A549 treated with DMSO at 1 μM for 4 hours (cell line): ENCODE results near the gene TM9SF4. TPM values are rescaled to one million over a fixed set of nuclear protein-coding genes. Genes with fewer than 3 reads are reported as not detected.

Experiments
- total RNA-seq: library from RNA; stranded (reverse); fragments of 200-300 nt; extraction: Qiagen RNA extraction; gene quantifications from 5 replicates; pipeline ENCODE4 v1.2.3, GENCODE V29; 2022; ENCODE audit warnings: low read depth

Gene TM9SF4, protein sequence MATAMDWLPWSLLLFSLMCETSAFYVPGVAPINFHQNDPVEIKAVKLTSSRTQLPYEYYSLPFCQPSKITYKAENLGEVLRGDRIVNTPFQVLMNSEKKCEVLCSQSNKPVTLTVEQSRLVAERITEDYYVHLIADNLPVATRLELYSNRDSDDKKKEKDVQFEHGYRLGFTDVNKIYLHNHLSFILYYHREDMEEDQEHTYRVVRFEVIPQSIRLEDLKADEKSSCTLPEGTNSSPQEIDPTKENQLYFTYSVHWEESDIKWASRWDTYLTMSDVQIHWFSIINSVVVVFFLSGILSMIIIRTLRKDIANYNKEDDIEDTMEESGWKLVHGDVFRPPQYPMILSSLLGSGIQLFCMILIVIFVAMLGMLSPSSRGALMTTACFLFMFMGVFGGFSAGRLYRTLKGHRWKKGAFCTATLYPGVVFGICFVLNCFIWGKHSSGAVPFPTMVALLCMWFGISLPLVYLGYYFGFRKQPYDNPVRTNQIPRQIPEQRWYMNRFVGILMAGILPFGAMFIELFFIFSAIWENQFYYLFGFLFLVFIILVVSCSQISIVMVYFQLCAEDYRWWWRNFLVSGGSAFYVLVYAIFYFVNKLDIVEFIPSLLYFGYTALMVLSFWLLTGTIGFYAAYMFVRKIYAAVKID
- total RNA-seq, result 38.0 to 42.1 TPM (median 40.2 TPM) in 5 replicates

DNA sequence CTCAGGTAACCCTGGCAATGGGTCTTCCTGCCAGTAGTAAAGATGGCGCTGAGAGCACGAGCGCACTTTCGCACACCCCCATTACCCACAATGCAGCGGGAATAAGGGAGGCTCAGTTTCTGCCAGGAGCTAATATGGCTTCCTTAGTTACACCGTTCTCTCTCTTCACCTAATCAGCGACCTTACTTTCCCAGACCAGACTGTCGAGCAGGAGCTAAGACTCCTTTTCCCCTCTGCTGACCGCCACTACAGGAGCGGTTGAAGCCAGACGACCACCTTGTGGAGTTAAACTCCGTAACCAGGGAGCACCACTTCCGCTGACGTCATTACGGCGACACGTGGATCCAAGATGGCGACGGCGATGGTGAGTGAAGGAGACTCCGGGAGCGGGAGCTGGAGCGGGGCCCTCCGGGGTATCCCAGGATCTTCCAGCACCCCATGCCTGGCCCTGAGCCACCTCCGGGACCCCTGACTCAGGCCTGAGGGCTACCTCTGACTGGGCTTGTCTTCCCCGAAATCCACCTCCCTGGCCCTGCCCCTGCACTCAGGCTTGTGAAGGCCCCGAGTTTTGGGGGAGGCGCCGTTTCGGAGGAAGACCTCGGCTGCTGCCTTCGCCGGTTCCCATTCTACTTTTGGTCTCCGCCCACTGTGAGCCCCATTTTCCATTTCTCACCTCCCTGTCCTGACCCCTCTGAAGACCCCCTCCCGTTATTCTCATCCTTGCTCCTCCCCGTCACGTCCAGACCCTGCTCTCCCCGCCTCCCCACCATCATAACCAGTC is at the start of gene TM9SF4:
TSS of gene TM9SF4 (plus strand) at position 323 of the 781 bp plus-strand sequence. CDS start at position 350, 27 bp downstream.

DNA sequence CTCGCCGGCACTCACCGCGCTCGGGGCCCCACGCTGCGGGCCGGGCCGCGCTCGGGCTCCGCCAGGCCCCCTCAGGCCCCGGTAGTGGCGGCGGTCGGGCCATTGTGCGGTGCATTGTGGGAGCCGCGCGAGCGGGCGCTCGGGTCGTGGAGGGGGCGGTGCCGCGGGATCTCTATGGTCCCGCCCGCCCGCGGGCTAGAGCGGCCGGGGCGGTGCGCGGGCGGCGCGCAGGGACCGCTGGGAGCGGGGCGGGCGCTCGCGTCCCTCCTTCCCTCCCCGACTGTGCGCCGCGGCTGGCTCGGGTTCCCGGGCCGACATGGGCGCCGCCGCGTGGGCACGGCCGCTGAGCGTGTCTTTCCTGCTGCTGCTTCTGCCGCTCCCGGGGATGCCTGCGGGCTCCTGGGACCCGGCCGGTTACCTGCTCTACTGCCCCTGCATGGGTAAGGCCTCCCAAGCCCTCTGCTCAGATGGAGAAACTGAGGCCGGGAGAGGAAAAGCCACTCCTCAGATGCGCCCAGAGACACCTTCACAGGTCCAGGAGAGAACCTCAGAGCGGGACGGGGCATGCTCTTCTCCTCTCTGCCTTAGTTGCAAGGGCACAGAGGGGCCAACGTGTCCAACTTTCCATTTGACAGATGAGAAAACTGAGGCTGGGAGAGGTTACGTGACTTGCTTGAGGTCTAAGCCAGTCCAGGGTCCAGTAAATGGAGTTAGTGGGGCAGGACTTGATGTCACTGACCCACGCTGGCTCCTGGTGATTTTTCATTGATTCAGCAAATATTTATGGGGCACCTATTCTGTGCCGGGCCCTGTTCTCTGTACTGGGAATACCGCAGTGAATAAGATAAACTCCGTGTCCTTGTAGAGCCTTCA is 98.3 kb downstream of the TM9SF4 start, which contains the start of the genes PLAGL2 and POFUT1:
TSS of gene PLAGL2 (minus strand) at position 118 of the 873 bp plus-strand sequence. CDS start 5,565 bp downstream, outside the sequence.
TSS of gene POFUT1 (plus strand) at position 255 of the 873 bp plus-strand sequence. CDS start at position 317, 62 bp downstream.

Other genes starting within 250 kb of the TM9SF4 start
- 0.61 to 1.5 TPM (median 0.91 TPM) in 5 replicates for gene DUSP15, start 239.2 kb upstream of the TM9SF4 start, total RNA-seq
- 0.07 to 0.11 TPM (median 0.09 TPM) in 3 of 5 replicates, not detected in the others for gene TTLL9, start 239.1 kb upstream of the TM9SF4 start, total RNA-seq
- 32.1 to 38.7 TPM (median 36.1 TPM) in 5 replicates for gene PDRG1, start 157.7 kb upstream of the TM9SF4 start, total RNA-seq
- gene XKR7, start 141.6 kb upstream of the TM9SF4 start, total RNA-seq, result 0.01 to 0.04 TPM (median 0.02 TPM) in 5 replicates
- gene CCM2L, start 99.3 kb upstream of the TM9SF4 start, total RNA-seq, result 0.28 to 0.78 TPM (median 0.62 TPM) in 5 replicates
- gene HCK, start 57.5 kb upstream of the TM9SF4 start, total RNA-seq, result 0.03 to 0.11 TPM (median 0.09 TPM) in 3 of 5 replicates, not detected in the others
- gene PLAGL2, start 98.0 kb downstream of the TM9SF4 start, total RNA-seq, result 13.4 to 14.3 TPM (median 13.6 TPM) in 5 replicates
- gene POFUT1, start 98.2 kb downstream of the TM9SF4 start, total RNA-seq, result 40.2 to 48.6 TPM (median 46.0 TPM) in 5 replicates
- gene KIF3B, start 167.9 kb downstream of the TM9SF4 start, total RNA-seq, result 24.9 to 29.9 TPM (median 28.4 TPM) in 5 replicates
- 32.5 to 36.0 TPM (median 34.7 TPM) in 5 replicates for gene ASXL1, start 248.6 kb downstream of the TM9SF4 start, total RNA-seq